Erythroblast (primary cell): ENCODE measurements around the gene XPA.

Experiments used
- DNase-seq, 2 experiments: peaks; one replicate each; lab custom pipeline; 2025; lab: John Stamatoyannopoulos, UW
- GATA1 ChIP-seq: IDR thresholded peaks from 2 replicates; pipeline ENCODE4 v1.6.1; 2011; ENCODE audit warnings: low read depth, mild to moderate bottlenecking, control low read depth, low read length, moderate library complexity
- POLR2A ChIP-seq: IDR thresholded peaks from 2 replicates; pipeline ENCODE4 v1.6.1; 2011; ENCODE audit warnings: mild to moderate bottlenecking, low read length

XPA gene

GRCh38 chr9:97695390-97695789 lies 1.8 kb downstream of the XPA start:
- DNase-seq: no peak
- no peak for TF ChIP-seq POLR2A
- no peak for TF ChIP-seq GATA1

GRCh38 chr9:97694769-97695168 lies 2.4 kb downstream of the XPA start:
- TF ChIP-seq POLR2A (no peak), GATA1 (no peak)
- DNase-seq: no peak

- DNase-seq: no peak
- no peak for TF ChIP-seq GATA1
These were observed 7.5 kb downstream of the XPA start for GRCh38 chr9:97689401-97690180.

GRCh38 chr9:97688654-97689053 lies 8.5 kb downstream of the XPA start:
- TF ChIP-seq POLR2A (no peak), GATA1 (no peak)

GRCh38 chr9:97682242-97682641 lies 14.9 kb downstream of the XPA start:
- DNase-seq: no peak
- TF ChIP-seq GATA1 (no peak), POLR2A (no peak)

More at GRCh38 chr9:97688654-97689053, 8.5 kb downstream of the XPA start:
- no peak for DNase-seq

GRCh38 chr9:97675655-97676054 lies 21.5 kb downstream of the XPA start:
- DNase-seq: no peak
- TF ChIP-seq GATA1: no peak
- TF ChIP-seq POLR2A: no peak

GRCh38 chr9:97673922-97674321 lies 23.2 kb downstream of the XPA start:
- no peak for DNase-seq
- TF ChIP-seq POLR2A (no peak), GATA1 (no peak)

GRCh38 chr9:97672403-97672802 lies 24.7 kb downstream of the XPA start:
- TF ChIP-seq GATA1: no peak
- TF ChIP-seq POLR2A: no peak
- no peak for DNase-seq

- no peak for TF ChIP-seq POLR2A
- no peak for TF ChIP-seq GATA1
- no peak for DNase-seq
These were observed 26.6 kb downstream of the XPA start for GRCh38 chr9:97670586-97670985.

GRCh38 chr9:97668485-97668884 lies 28.7 kb downstream of the XPA start:
- no peak for TF ChIP-seq POLR2A
- no peak for TF ChIP-seq GATA1
- no peak for DNase-seq

GRCh38 chr9:97666907-97667686 lies 30.0 kb downstream of the XPA start:
- TF ChIP-seq GATA1: no peak
- no peak for DNase-seq

GRCh38 chr9:97665742-97666141 lies 31.4 kb downstream of the XPA start:
- DNase-seq: no peak

GRCh38 chr9:97660847-97661246 lies 36.3 kb downstream of the XPA start:
- no peak for DNase-seq
- TF ChIP-seq POLR2A: no peak
- TF ChIP-seq GATA1: no peak

More at GRCh38 chr9:97665742-97666141, 31.4 kb downstream of the XPA start:
- TF ChIP-seq GATA1 (no peak), POLR2A (no peak)

GRCh38 chr9:97660340-97660739 lies 36.8 kb downstream of the XPA start:
- DNase-seq: no peak
- TF ChIP-seq POLR2A (no peak), GATA1 (no peak)
